Measurements from ENCODE around the gene FOXN3. TPM values are rescaled to one million over a fixed set of nuclear protein-coding genes. Genes with fewer than 3 reads are reported as not detected.

FOXN3 gene
- total and polyA plus RNA-seq, 2 donors (not counting 3 experiments of a cell fraction or from before 2014, with no cell fraction given), result 16.9 to 41.8 TPM

DNA sequence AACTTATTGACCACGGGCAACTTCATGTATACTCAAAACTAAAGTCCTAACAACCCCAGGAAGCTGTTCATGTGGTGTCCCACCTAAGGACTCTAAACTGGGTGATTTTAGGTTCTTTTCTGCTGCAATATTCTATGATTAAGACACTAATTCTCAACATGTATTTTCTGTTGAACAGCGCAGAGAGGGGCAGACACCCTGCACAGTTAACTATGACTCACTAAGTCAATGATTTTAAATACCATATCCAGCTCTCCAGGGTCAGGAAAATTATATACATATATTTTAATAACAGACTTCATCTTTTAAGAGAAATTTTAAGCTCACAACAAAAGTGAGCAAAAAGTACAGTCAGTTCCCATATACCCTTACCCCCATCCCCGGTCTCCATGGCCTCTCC lies 85.0 kb downstream of the FOXN3 start:
- no TSS peak for BruUV-seq (replicated peaks)
- no peak for TF ChIP-seq POLR2AphosphoS5 (IDR thresholded peaks at IDR 0.05; ENCODE audit: insufficient read depth, low read depth, low read length)
- TF ChIP-seq JUN (IDR thresholded peaks at IDR 0.05; ENCODE audit: borderline replicate concordance, insufficient read depth, insufficient read length, low read depth), result no peak
- no peak for TF ChIP-seq EZH2 (IDR thresholded peaks at IDR 0.05; ENCODE audit: borderline replicate concordance, low read depth, low read length, severe bottlenecking)
- no peak for TF ChIP-seq GATA2 (IDR thresholded peaks at IDR 0.05; ENCODE audit: insufficient read depth, insufficient read length, low read depth, low read length)
- TF ChIP-seq, protein P1, sequence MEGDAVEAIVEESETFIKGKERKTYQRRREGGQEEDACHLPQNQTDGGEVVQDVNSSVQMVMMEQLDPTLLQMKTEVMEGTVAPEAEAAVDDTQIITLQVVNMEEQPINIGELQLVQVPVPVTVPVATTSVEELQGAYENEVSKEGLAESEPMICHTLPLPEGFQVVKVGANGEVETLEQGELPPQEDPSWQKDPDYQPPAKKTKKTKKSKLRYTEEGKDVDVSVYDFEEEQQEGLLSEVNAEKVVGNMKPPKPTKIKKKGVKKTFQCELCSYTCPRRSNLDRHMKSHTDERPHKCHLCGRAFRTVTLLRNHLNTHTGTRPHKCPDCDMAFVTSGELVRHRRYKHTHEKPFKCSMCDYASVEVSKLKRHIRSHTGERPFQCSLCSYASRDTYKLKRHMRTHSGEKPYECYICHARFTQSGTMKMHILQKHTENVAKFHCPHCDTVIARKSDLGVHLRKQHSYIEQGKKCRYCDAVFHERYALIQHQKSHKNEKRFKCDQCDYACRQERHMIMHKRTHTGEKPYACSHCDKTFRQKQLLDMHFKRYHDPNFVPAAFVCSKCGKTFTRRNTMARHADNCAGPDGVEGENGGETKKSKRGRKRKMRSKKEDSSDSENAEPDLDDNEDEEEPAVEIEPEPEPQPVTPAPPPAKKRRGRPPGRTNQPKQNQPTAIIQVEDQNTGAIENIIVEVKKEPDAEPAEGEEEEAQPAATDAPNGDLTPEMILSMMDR (IDR thresholded peaks at IDR 0.05; ENCODE audit: extremely low read depth in 1 of 2, insufficient read depth in 1 of 2, low read depth in 1 of 2, low read length in 2 of 2), result no peak
- TF ChIP-seq POLR2A (IDR thresholded peaks at IDR 0.05; ENCODE audit: low read depth, low read length), result no peak
- TF ChIP-seq, protein P2, sequence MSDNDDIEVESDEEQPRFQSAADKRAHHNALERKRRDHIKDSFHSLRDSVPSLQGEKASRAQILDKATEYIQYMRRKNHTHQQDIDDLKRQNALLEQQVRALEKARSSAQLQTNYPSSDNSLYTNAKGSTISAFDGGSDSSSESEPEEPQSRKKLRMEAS (IDR thresholded peaks at IDR 0.05; ENCODE audit: insufficient read depth, insufficient read length), result no peak
- TF ChIP-seq FOS (IDR thresholded peaks at IDR 0.05; ENCODE audit: borderline replicate concordance, insufficient read depth, low read length), result no peak
- TF ChIP-seq MYC (IDR thresholded peaks at IDR 0.05; ENCODE audit: low read depth, low read length), result no peak
- POLR2A ChIA-PET, result no interaction called here
- FAIRE-seq (no peak), DNase-seq (ENCODE audit: low read depth, low spot score) (no peak)
- intact Hi-C loops (cut with micrococcal nuclease) (no loop called here), dilution Hi-C loops (cut with MboI; ENCODE audit: extremely low pct_ligation_motif_present, low sequenced_read_pairs) (no loop called here)
- Histone ChIP-seq H3K9me3 (replicated peaks; ENCODE audit: control insufficient read depth, insufficient read depth, low read length) (no peaks in the 10 kb centered on the region), H3K27me3 (ENCODE audit: control insufficient read depth in 2 of 2, insufficient read depth in 2 of 2, low read length in 2 of 2) (no peaks in the 10 kb centered on the region), H3K9ac (replicated peaks; ENCODE audit: extremely low read depth, insufficient read depth, low read length) (no peak overlapping the region), H3K4me3 (replicated peaks in 1 of 3; ENCODE audit: insufficient read depth in 1 of 3, low read depth in 1 of 3, low read length in 3 of 3) (no peak overlapping the region), H3K4me1 (ENCODE audit: control insufficient read depth, extremely low read depth, insufficient read depth, low read length) (no peaks in the 10 kb centered on the region), H3K79me2 (ENCODE audit: control insufficient read depth, insufficient read depth, low read length) (no peaks in the 10 kb centered on the region), H3K4me2 (ENCODE audit: insufficient read depth, low read length) (no peak overlapping the region), H2AFZ (ENCODE audit: low read depth, low read length) (no peak overlapping the region), H4K20me1 (replicated peaks; ENCODE audit: control insufficient read depth, extremely low read depth, insufficient read depth, low read length) (no peaks in the 10 kb centered on the region), H3K27ac (ENCODE audit: insufficient read depth, low read depth, low read length) (no peak overlapping the region), H3K36me3 (ENCODE audit: control insufficient read depth in 2 of 2, extremely low read depth in 1 of 2, insufficient read depth in 2 of 2, low read length in 2 of 2) (no peaks in the 10 kb centered on the region), H3K9me1 (replicated peaks; ENCODE audit: control insufficient read depth, extremely low read depth, insufficient read depth, low read length) (no peaks in the 10 kb centered on the region)
- CTCF ChIA-PET, result no interaction called here
